A549 (cell line): ENCODE measurements around the gene OR7C1. TPM values are rescaled to one million over a fixed set of nuclear protein-coding genes. Genes with fewer than 3 reads are reported as not detected.

Experiments used
- ATAC-seq, 2 experiments: fragments of 200-7000 bp in 1 of 2; fragments of >200 bp in 1 of 2; cut with Nextera tagmentation in 1 of 2; cut with Tn5 transposase in 1 of 2; 3 replicates each; pipeline versions ENCODE4 v1.8.0 to v1.9.1; 2018 to 2020; ENCODE audit warnings: mild to moderate bottlenecking in 1 of 2, moderate library complexity in 1 of 2
- CTCF ChIA-PET: fragments of 300-600 bp; sonication (Branson Sonifier 250); formaldehyde crosslinking; extraction: SDS; loops from one replicate; lab custom pipeline; 2021; ENCODE audit warnings: antibody characterized with exemption, inconsistent platforms; lab: Yijun Ruan, JAX
- POLR2A ChIA-PET: fragments of 350-600 bp; formaldehyde crosslinking; extraction: SDS; loops from one replicate; lab custom pipeline; 2021; ENCODE audit warnings: antibody characterized with exemption, inconsistent platforms; lab: Yijun Ruan, JAX
- DNase-seq, 2 experiments: peaks; one replicate each; pipeline versions ENCODE4 v3.0.0 to v3.0.0-alpha.2; 2011 to 2016; ENCODE audit warnings: low read depth in 1 of 2, low spot score in 1 of 2
- FAIRE-seq: peaks from 2 replicates; lab custom pipeline; 2011; peaks lifted over from hg19 to GRCh38; lab: Jason Lieb, UNC
- H3K27ac ChIP-seq, 2 experiments: fragments of >200 bp; sonication (Bioruptor Twin); formaldehyde crosslinking; 3 replicates each; pipeline ENCODE4 v1.5.1; 2016 to 2017
- H3K4me1 ChIP-seq: fragments of >200 bp; sonication (Bioruptor Twin); formaldehyde crosslinking; 3 replicates; pipeline ENCODE4 v1.6.1; 2016
- H3K4me2 ChIP-seq: fragments of >200 bp; sonication (Bioruptor Twin); formaldehyde crosslinking; 3 replicates; pipeline ENCODE4 v1.6.1; 2016
- H3K4me3 ChIP-seq: fragments of >200 bp; sonication (Bioruptor Twin); formaldehyde crosslinking; 3 replicates; pipeline ENCODE4 v1.5.1; 2016
- H3K9me3 ChIP-seq: fragments of >200 bp; sonication (Bioruptor Twin); formaldehyde crosslinking; 3 replicates; pipeline ENCODE4 v1.6.1; 2016
- BHLHE40 ChIP-seq: IDR thresholded peaks from 2 replicates; pipeline ENCODE4 v1.6.1; 2012; ENCODE audit warnings: low read depth, low read length, inconsistent platforms
- CBX8 ChIP-seq: fragments of 200-600 bp; sonication (generic); IDR thresholded peaks from 2 replicates; pipeline ENCODE4 v1.6.1; 2016
- CHD2 ChIP-seq: fragments of 150-350 bp; IDR thresholded peaks from 2 replicates; pipeline ENCODE4 v1.6.1; 2014; ENCODE audit warnings: low read length; ENCODE audit not compliant: partially characterized antibody
- ELK1 ChIP-seq: fragments of 150-350 bp; IDR thresholded peaks from 2 replicates; pipeline ENCODE4 v1.6.1; 2014; ENCODE audit warnings: low read depth, mild to moderate bottlenecking, low read length
- GATA3 ChIP-seq: IDR thresholded peaks from 2 replicates; pipeline ENCODE4 v1.6.1; 2012; ENCODE audit warnings: borderline replicate concordance
- HOXA7 ChIP-seq: fragments of 250-450 bp; sonication (Bioruptor Pico); IDR thresholded peaks from 2 replicates; pipeline ENCODE4 v1.5.0; 2020; ENCODE audit warnings: mild to moderate bottlenecking, moderate library complexity
- JUN ChIP-seq, 2 experiments: fragments of >200 bp; sonication (Bioruptor Twin); formaldehyde crosslinking; IDR thresholded peaks; 2 replicates in 1 of 2; 3 replicates in 1 of 2; pipeline ENCODE4 v1.6.1; 2016 to 2017
- MYC ChIP-seq: IDR thresholded peaks from 2 replicates; pipeline ENCODE4 v1.6.1; 2012; ENCODE audit warnings: mild to moderate bottlenecking, inconsistent platforms, low read length, improper control_type of control experiment, borderline replicate concordance
- NPAS2 ChIP-seq: fragments of 250-450 bp; sonication (Bioruptor Pico); IDR thresholded peaks from 2 replicates; pipeline ENCODE4 v1.8.0; 2022; ENCODE audit warnings: mild to moderate bottlenecking, moderate library complexity, borderline replicate concordance
- PBX3 ChIP-seq: IDR thresholded peaks from 2 replicates; pipeline ENCODE4 v1.6.1; 2012
- POLR2AphosphoS2 ChIP-seq: conservative IDR thresholded peaks from 2 replicates; pipeline ENCODE4 v1.6.1; 2012; ENCODE audit warnings: low read length, improper control_type of control experiment, inconsistent platforms
- REST ChIP-seq: fragments of 200-600 bp; sonication (generic); IDR thresholded peaks from 2 replicates; pipeline ENCODE4 v1.6.1; 2016; ENCODE audit warnings: antibody characterized with exemption, mild to moderate bottlenecking, moderate library complexity
- RNF2 ChIP-seq: fragments of 200-600 bp; sonication (generic); IDR thresholded peaks from 2 replicates; pipeline ENCODE4 v1.6.1; 2016; ENCODE audit warnings: low read depth, mild to moderate bottlenecking, antibody characterized with exemption, moderate library complexity, borderline replicate concordance
- SREBF2 ChIP-seq: fragments of 450-650 bp; IDR thresholded peaks from 2 replicates; pipeline ENCODE4 v1.6.1; 2014; ENCODE audit warnings: mild to moderate bottlenecking, moderate library complexity
- ZSCAN20 ChIP-seq: fragments of 250-450 bp; sonication (Bioruptor Pico); IDR thresholded peaks from 2 replicates; pipeline ENCODE4 v1.8.0; 2022; ENCODE audit warnings: mild to moderate bottlenecking, moderate library complexity
- WGBS: methylation state at CpG from one replicate; pipeline ENCODE4 v1.1.6; 2017; ENCODE audit errors: missing lambda C conversion rate; 5-methylcytosine and 5-hydroxymethylcytosine counted together
- polyA plus RNA-seq, 4 experiments: library from polyadenylated mRNA; depleted of rRNA in 3 of 4; stranded (reverse); fragments of >200 nt; fragmentation: RNase III in 1 of 4; extraction: RNeasy Plus Mini Kit Qiagen cat#74134 plus additional on column Dnase treatment in 1 of 4; gene quantifications; 2 replicates in 3 of 4; 3 replicates in 1 of 4; pipeline ENCODE4 v1.2.3, GENCODE V29; 2011 to 2017

OR7C1 gene
- polyA plus RNA-seq, 2 of the 4 experiments (the other 2 are of a cell fraction): not detected

- Histone ChIP-seq H3K4me1 (no peaks in the 10 kb centered on the region), H3K27ac (no peak overlapping the region), H3K4me2 (no peak overlapping the region), H3K4me3 (no peak overlapping the region), H3K9me3 (no peaks in the 10 kb centered on the region)
- ChIA-PET POLR2A (no interaction called here), CTCF (no interaction called here)
- 43% methylated on average over 4 of the region's 4 CpGs for WGBS
- no peak for ATAC-seq
- DNase-seq: no peak
- FAIRE-seq: no peak
- TF ChIP-seq MYC: no peak
- TF ChIP-seq BHLHE40: no peak
- TF ChIP-seq ZSCAN20 (CRISPR knock-in tag): no peak
- no peak for TF ChIP-seq RNF2
- no peak for TF ChIP-seq PBX3
- no peak for TF ChIP-seq REST
- no peak for TF ChIP-seq JUN (IDR thresholded peaks at IDR 0.05)
- TF ChIP-seq CBX8: no peak
- no peak for TF ChIP-seq POLR2AphosphoS2
- no peak for TF ChIP-seq ELK1
These were observed 71.4 kb downstream of the OR7C1 start for GRCh38 chr19:14763497-14764145.

GRCh38 chr19:14762111-14762510 lies 72.9 kb downstream of the OR7C1 start:
- no peak for ATAC-seq
- ChIA-PET POLR2A (no interaction called here), CTCF (no interaction called here)
- no peak overlapping the region for H3K4me2 ChIP-seq
- H3K9me3 ChIP-seq: no peaks in the 10 kb centered on the region
- H3K27ac ChIP-seq: no peak overlapping the region
- DNase-seq: no peak
- WGBS: 81% methylated on average over 2 of the region's 2 CpGs
- no peak overlapping the region for H3K4me3 ChIP-seq
- no peak for FAIRE-seq
- no peak for TF ChIP-seq JUN (IDR thresholded peaks at IDR 0.05)
- no peak for TF ChIP-seq SREBF2
- TF ChIP-seq NPAS2 (CRISPR knock-in tag): no peak
- no peaks in the 10 kb centered on the region for H3K4me1 ChIP-seq

- CTCF ChIA-PET: interaction anchor here (0.7 kb wide), 1 partner anchor 33 kb away, joined by 3 read pairs; no protein-coding TSS in a partner anchor
- no peak for TF ChIP-seq GATA3
- TF ChIP-seq HOXA7 (CRISPR knock-in tag): no peak
- no peak for TF ChIP-seq CHD2
- no peak for DNase-seq
- H3K4me3 ChIP-seq: no peak overlapping the region
- no peak for FAIRE-seq
- no peak overlapping the region for H3K27ac ChIP-seq
- 53% methylated on average over 5 of the region's 5 CpGs for WGBS
- H3K9me3 ChIP-seq: no peaks in the 10 kb centered on the region
- H3K4me1 ChIP-seq: no peaks in the 10 kb centered on the region
- no peak overlapping the region for H3K4me2 ChIP-seq
- no peak for ATAC-seq
- POLR2A ChIA-PET: no interaction called here
These were observed 73.4 kb downstream of the OR7C1 start for GRCh38 chr19:14761607-14762006.
